Activated T-helper 1 cell treated with anti-CD3 and anti-CD28 coated beads, Interleukin-12 subunit alpha, Interleukin-12 subunit beta, Interleukin-2, Interleukin-4 antibody, amounts not matched to agents 30 ng/mL and 10 ng/mL and 1 ng/mL, durations not matched to agents 14 hours and 24 hours and 36 hours (primary cell): ENCODE results near the gene GPI. TPM values are rescaled to one million over a fixed set of nuclear protein-coding genes. Genes with fewer than 3 reads are reported as not detected.
A peak's percentile ranks its signal among the peaks of the same experiment; 100 is the strongest.

Experiments
- DNase-seq: peaks from one replicate; pipeline ENCODE4 v3.0.0; 2021; ENCODE audit warnings: low spot score
- H3K27ac Mint-ChIP-seq: one replicate; pipeline ENCODE4 v1.8.0; 2021; ENCODE audit warnings: mild to moderate bottlenecking, mixed read lengths
- H3K27me3 Mint-ChIP-seq: one replicate; pipeline ENCODE4 v1.8.0; 2022; ENCODE audit warnings: mild to moderate bottlenecking, moderate library complexity, mixed read lengths; ENCODE audit not compliant: insufficient read depth
- H3K36me3 Mint-ChIP-seq: one replicate; pipeline ENCODE4 v1.8.0; 2021; ENCODE audit warnings: low read depth, mixed read lengths
- H3K4me1 Mint-ChIP-seq: one replicate; pipeline ENCODE4 v1.8.0; 2021; ENCODE audit warnings: low read depth, mixed read lengths
- H3K4me3 Mint-ChIP-seq: one replicate; pipeline ENCODE4 v1.8.0; 2021; ENCODE audit warnings: mild to moderate bottlenecking, moderate library complexity, mixed read lengths
- H3K9me3 Mint-ChIP-seq: one replicate; pipeline ENCODE4 v1.8.0; 2021; ENCODE audit warnings: mixed read lengths
- intact Hi-C: fragments of 100-400 bp; cut with micrococcal nuclease; formaldehyde crosslinking; loops from one replicate; pipeline ENCODE4 v1.15.1; 2024
- total RNA-seq: library from RNA; stranded (reverse); gene quantifications from 2 replicates; pipeline ENCODE4 v1.2.3, GENCODE V29; 2022

The GPI gene
- total RNA-seq, 1 donor from 2014 or later: 502 TPM

DNA sequence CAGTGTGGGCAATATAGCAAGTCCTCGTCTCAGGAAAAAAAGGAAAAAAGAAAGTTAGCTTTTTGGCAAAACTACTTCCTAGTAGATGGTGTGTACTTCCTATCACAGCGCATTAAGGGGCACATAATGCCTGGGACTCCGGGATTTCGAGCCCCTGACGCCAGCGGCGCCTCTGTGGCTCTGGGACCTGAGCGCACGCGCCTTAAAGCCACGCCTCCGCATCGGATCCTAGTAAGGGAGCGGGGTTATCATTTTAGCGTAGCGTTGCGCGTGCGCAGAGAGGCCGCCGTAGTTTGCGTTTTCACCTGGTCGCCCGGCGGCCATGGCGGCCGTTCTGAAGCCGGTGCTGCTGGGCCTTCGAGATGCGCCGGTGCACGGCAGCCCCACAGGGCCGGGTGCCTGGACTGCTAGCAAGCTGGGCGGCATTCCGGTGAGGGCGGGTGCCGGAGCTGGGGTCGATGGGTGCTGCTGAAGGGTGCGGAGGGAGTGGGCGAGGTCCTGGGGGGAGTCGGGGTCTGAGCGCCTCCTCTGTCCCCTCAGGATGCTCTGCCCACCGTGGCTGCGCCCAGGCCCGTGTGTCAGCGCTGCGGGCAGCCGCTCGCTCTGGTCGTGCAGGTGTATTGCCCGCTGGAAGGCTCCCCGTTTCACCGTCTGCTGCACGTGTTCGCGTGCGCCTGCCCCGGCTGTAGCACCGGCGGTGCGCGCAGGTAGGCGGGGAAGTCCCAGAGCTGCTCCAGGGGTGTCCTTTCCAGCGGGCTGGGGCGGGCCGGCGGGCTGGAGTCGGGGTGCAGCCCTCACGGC is 39.3 kb downstream of the GPI start, which contains the start of gene PDCD2L:
TSS of gene PDCD2L (plus strand) at position 291 of the 801 bp plus-strand sequence. CDS start at position 323, 32 bp downstream.
- peak; percentile 89 for DNase-seq
- peak within 1 kb of the TSS; percentile 86 for H3K27ac Mint-ChIP-seq
- no peaks in the 10 kb centered on the region for H3K27me3 Mint-ChIP-seq
- H3K9me3 Mint-ChIP-seq: no peaks in the 10 kb centered on the region
- peaks cover 13% of the 10 kb centered on the region for H3K4me1 Mint-ChIP-seq
- intact Hi-C loops: loop anchor here (1.0 to 5.0 kb wide), 3 partner anchors 26 to 98 kb away; partner anchors contain the start of gene GPI
- peaks cover 19% of the 10 kb centered on the region for H3K36me3 Mint-ChIP-seq
- peak within 1 kb of the TSS; percentile 94 for H3K4me3 Mint-ChIP-seq

DNA sequence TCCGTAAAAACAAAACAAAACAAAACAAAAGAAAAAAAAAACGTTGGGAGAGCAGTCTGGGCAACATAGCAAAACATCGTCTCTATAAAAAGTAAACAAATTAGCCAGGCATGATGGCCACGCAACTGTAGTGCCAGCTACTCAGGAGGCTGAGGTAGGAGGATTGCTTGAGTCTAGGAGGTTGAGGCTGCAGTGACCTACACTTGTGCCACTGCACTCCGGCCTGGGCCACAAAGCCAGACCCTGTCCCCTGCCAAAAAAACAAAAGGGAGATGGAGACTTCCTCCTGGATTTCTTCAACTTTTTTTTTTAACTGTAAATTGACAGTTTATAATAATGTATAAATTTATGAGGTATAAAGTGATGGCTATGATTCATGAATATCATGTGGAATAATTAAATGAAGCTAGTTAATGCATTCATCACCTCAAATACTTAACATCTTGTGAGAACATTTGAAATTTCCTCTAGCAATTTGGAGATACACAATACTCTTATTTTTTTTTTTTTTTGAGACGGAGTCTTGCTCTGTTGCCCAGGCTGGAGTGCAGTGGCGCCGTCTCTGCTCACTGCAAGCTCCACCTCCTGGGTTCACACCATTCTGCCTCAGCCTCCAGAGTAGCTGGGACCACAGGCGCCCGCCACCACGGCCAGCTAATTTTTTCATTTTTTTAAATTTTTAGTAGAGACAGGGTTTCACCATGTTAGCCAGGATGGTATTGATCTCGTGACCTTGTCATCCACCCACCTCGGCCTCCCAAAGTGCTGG is 41.1 kb downstream of the GPI start:
- no peak for DNase-seq
- intact Hi-C loops: no loop called here
- Mint-ChIP-seq H3K4me1 (peaks cover 13% of the 10 kb centered on the region), H3K27ac (no peak overlapping the region), H3K4me3 (peak overlapping the region; percentile 19), H3K9me3 (no peaks in the 10 kb centered on the region), H3K36me3 (peaks cover 18% of the 10 kb centered on the region), H3K27me3 (no peaks in the 10 kb centered on the region)

- intact Hi-C loops: no loop called here
- Mint-ChIP-seq H3K4me3 (no peak overlapping the region), H3K27me3 (no peaks in the 10 kb centered on the region), H3K27ac (no peak overlapping the region), H3K36me3 (peaks cover 11% of the 10 kb centered on the region), H3K4me1 (peaks cover 13% of the 10 kb centered on the region), H3K9me3 (no peaks in the 10 kb centered on the region)
- no peak for DNase-seq
These were observed 43.4 kb downstream of the GPI start for GRCh38 chr19:34408411-34408810.

GRCh38 chr19:34409189-34410164 is 44.5 kb downstream of the GPI start:
- Mint-ChIP-seq H3K36me3 (peaks cover 15% of the 10 kb centered on the region), H3K4me3 (no peak overlapping the region), H3K27ac (no peak overlapping the region), H3K4me1 (peaks cover 4% of the 10 kb centered on the region), H3K9me3 (no peaks in the 10 kb centered on the region), H3K27me3 (no peaks in the 10 kb centered on the region)
- DNase-seq: no peak
- intact Hi-C loops: no loop called here

GRCh38 chr19:34411216-34411615 is 46.2 kb downstream of the GPI start:
- H3K4me3 Mint-ChIP-seq: no peak overlapping the region
- peaks cover 15% of the 10 kb centered on the region for H3K36me3 Mint-ChIP-seq
- intact Hi-C loops: no loop called here
- H3K4me1 Mint-ChIP-seq: no peaks in the 10 kb centered on the region
- no peak overlapping the region for H3K27ac Mint-ChIP-seq
- no peak for DNase-seq
- H3K27me3 Mint-ChIP-seq: no peaks in the 10 kb centered on the region
- H3K9me3 Mint-ChIP-seq: no peaks in the 10 kb centered on the region

GRCh38 chr19:34416021-34416545 is 51.1 kb downstream of the GPI start:
- Mint-ChIP-seq H3K4me1 (peaks cover 13% of the 10 kb centered on the region), H3K27me3 (no peaks in the 10 kb centered on the region), H3K27ac (no peak overlapping the region), H3K4me3 (no peak overlapping the region), H3K36me3 (peaks cover 16% of the 10 kb centered on the region), H3K9me3 (no peaks in the 10 kb centered on the region)
- no peak for DNase-seq
- intact Hi-C loops: no loop called here

- Mint-ChIP-seq H3K4me3 (no peak overlapping the region), H3K27me3 (no peaks in the 10 kb centered on the region), H3K9me3 (no peaks in the 10 kb centered on the region), H3K4me1 (peaks cover 13% of the 10 kb centered on the region), H3K27ac (no peak overlapping the region), H3K36me3 (peaks cover 15% of the 10 kb centered on the region)
- intact Hi-C loops: no loop called here
- DNase-seq: no peak
These were observed 53.3 kb downstream of the GPI start for GRCh38 chr19:34418300-34418699.

- no peak for DNase-seq
- Mint-ChIP-seq H3K4me1 (peaks cover 24% of the 10 kb centered on the region), H3K27ac (no peak overlapping the region), H3K9me3 (no peaks in the 10 kb centered on the region), H3K36me3 (peaks cover 14% of the 10 kb centered on the region), H3K27me3 (no peaks in the 10 kb centered on the region), H3K4me3 (no peak overlapping the region)
- intact Hi-C loops: no loop called here
These were observed 61.2 kb downstream of the GPI start for GRCh38 chr19:34426096-34426661.

GRCh38 chr19:34428549-34429285 is 63.7 kb downstream of the GPI start:
- H3K4me3 Mint-ChIP-seq: peak overlapping the region; percentile 98
- no peaks in the 10 kb centered on the region for H3K9me3 Mint-ChIP-seq
- intact Hi-C loops: loop anchor here (2.0 kb wide), 1 partner anchor 64 kb away; the partner anchor contains the start of gene GPI
- H3K27ac Mint-ChIP-seq: peak overlapping the region; percentile 95
- H3K4me1 Mint-ChIP-seq: peaks cover 45% of the 10 kb centered on the region
- no peaks in the 10 kb centered on the region for H3K27me3 Mint-ChIP-seq
- H3K36me3 Mint-ChIP-seq: peaks cover 27% of the 10 kb centered on the region
- DNase-seq: peak; percentile 31

DNA sequence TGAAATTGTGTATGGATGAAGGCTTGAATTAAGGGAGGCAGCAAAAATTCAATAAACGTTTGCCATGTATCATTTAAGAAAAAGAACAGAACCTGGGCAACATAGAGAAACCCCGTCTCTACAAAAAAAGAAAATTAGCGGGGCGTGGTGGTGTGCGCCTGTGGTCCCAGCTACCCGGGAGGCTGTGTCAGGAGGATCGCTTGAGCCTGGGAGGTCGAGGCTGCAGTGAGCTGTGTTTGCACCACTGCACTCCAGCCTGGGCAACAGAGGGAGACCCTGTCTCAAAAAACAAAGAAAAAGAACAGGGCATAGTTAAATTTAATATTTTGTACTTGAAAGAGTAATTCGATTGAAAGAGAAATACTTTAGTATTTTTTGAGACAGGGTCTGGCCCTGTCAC is 64.6 kb downstream of the GPI start:
- Mint-ChIP-seq H3K4me3 (peak overlapping the region; percentile 98), H3K27me3 (no peaks in the 10 kb centered on the region), H3K36me3 (peaks cover 30% of the 10 kb centered on the region), H3K27ac (peak overlapping the region; percentile 40), H3K4me1 (peaks cover 45% of the 10 kb centered on the region), H3K9me3 (no peaks in the 10 kb centered on the region)
- intact Hi-C loops: loop anchor here (2.0 kb wide), 1 partner anchor 65 kb away; the partner anchor contains the start of gene GPI
- DNase-seq: no peak
